ENCODE results near the gene TKTL1. TPM values are rescaled to one million over a fixed set of nuclear protein-coding genes. Genes with fewer than 3 reads are reported as not detected.

Gene TKTL1
- polyA plus RNA-seq, 4 donors: 0.12 to 0.18 TPM; not detected in 2

DNA sequence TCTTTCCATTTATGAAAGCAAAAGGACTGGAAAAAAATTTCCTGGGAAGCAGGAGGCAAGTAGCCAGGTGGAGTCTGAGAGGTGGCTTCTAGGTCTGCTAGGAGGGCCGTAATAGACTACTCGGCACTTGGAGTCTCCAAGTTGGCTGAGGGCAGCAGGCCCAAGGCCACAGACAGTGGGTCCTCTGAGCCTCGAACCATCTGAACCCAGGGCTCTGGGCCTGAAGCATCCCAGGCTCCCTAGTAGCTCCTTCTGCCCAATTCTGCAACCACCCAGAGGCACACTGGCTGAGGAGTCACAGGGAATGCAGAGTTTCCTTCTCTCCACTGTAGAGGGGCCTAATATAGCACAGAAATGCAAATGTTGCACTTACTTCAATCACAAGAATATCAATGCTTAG is 19.8 kb downstream of the TKTL1 start:
- no peaks in the 10 kb centered on the region for H3K27me3 ChIP-seq (ENCODE audit: control insufficient read depth in 3 of 3, insufficient read depth in 3 of 3, low read length in 3 of 3)
- no peaks in the 10 kb centered on the region for H3K4me1 ChIP-seq (ENCODE audit: control insufficient read depth in 3 of 3, insufficient read depth in 2 of 3, low read depth in 1 of 3, low read length in 2 of 3)
- H3K27ac ChIP-seq (ENCODE audit: low read depth in 1 of 3, low read length in 2 of 3): no peak overlapping the region
- DNase-seq (no peak), FAIRE-seq (no peak)
- 84 to 99% methylated on average over 3 of the region's 3 CpGs; no CpG with 5 or more reads in 1 of the 3 donors for WGBS, 3 donors
- no peak overlapping the region for H3K4me3 ChIP-seq (ENCODE audit: low read depth in 1 of 3, low read length in 3 of 3)
- no peaks in the 10 kb centered on the region for H3K36me3 ChIP-seq (ENCODE audit: control insufficient read depth in 3 of 3, insufficient read depth in 2 of 3, low read depth in 1 of 3, low read length in 3 of 3)
- H3K9me3 ChIP-seq (ENCODE audit: control insufficient read depth in 2 of 2, insufficient read depth in 1 of 2, low read depth in 1 of 2, low read length in 1 of 2): no peaks in the 10 kb centered on the region

DNA sequence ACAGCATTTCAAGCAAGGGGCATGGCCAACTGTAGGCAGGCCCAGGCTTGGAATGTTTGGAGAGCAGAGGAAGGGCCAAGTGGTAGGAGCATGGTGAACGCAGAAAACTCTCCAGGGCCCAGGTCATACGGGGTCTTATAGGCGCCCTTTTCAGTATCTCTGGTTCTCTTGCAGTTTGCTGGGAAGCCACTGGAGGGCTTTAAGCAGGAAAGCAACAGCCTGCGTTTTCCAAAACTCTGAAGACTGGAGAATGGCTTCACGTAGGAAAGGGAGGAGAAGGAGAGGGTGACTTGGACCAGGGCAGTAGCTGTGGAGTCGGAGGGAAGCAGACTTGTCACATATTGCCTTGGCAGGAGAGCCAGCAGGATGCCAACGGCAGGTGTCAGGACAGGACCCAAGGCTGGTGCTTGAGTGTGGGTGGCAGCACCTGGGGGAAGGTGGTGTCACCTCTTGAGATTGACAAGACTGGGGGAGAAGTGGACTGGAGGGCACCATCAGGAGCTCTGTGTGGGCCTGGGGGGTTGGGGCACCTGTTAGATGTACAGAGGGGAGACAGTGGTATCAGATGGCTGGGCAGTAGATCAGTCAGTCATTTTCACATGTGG is 21.9 kb downstream of the TKTL1 start:
- no peak for FAIRE-seq
- H3K27ac ChIP-seq (ENCODE audit: low read depth in 1 of 3, low read length in 2 of 3): no peak overlapping the region
- H3K27me3 ChIP-seq (ENCODE audit: control insufficient read depth in 3 of 3, insufficient read depth in 3 of 3, low read length in 3 of 3): no peaks in the 10 kb centered on the region

GRCh38 chrX:154320406-154320805 is 24.8 kb downstream of the TKTL1 start:
- no peaks in the 10 kb centered on the region for H3K36me3 ChIP-seq (ENCODE audit: control insufficient read depth in 3 of 3, insufficient read depth in 2 of 3, low read depth in 1 of 3, low read length in 3 of 3)
- H3K4me3 ChIP-seq (ENCODE audit: low read depth in 1 of 3, low read length in 3 of 3): no peak overlapping the region
- WGBS, 3 donors: 83 to 90% (median 86%) methylated on average over 11 of the region's 11 CpGs
- FAIRE-seq (no peak), DNase-seq (no peak)
- no peak overlapping the region for H3K27ac ChIP-seq (ENCODE audit: low read depth in 1 of 3, low read length in 2 of 3)
- H3K9me3 ChIP-seq (ENCODE audit: control insufficient read depth in 2 of 2, insufficient read depth in 1 of 2, low read depth in 1 of 2, low read length in 1 of 2): no peaks in the 10 kb centered on the region
- H3K4me1 ChIP-seq (ENCODE audit: control insufficient read depth in 3 of 3, insufficient read depth in 2 of 3, low read depth in 1 of 3, low read length in 2 of 3): no peaks in the 10 kb centered on the region
- H3K27me3 ChIP-seq (ENCODE audit: control insufficient read depth in 3 of 3, insufficient read depth in 3 of 3, low read length in 3 of 3): no peaks in the 10 kb centered on the region

More for the DNA sequence above, 21.9 kb downstream of the TKTL1 start:
- Histone ChIP-seq H3K4me3 (ENCODE audit: low read depth in 1 of 3, low read length in 3 of 3) (no peak overlapping the region), H3K4me1 (ENCODE audit: control insufficient read depth in 3 of 3, insufficient read depth in 2 of 3, low read depth in 1 of 3, low read length in 2 of 3) (no peaks in the 10 kb centered on the region), H3K36me3 (ENCODE audit: control insufficient read depth in 3 of 3, insufficient read depth in 2 of 3, low read depth in 1 of 3, low read length in 3 of 3) (no peaks in the 10 kb centered on the region), H3K9me3 (ENCODE audit: control insufficient read depth in 2 of 2, insufficient read depth in 1 of 2, low read depth in 1 of 2, low read length in 1 of 2) (no peaks in the 10 kb centered on the region)
- 14 to 33% (median 22%) methylated on average over 7 of the region's 7 CpGs for WGBS, 3 donors
- DNase-seq: peak in 1 of 2 donors; percentile 20

- no peaks in the 10 kb centered on the region for H3K36me3 ChIP-seq (ENCODE audit: control insufficient read depth in 3 of 3, insufficient read depth in 2 of 3, low read depth in 1 of 3, low read length in 3 of 3)
- no peak for FAIRE-seq
- no peak overlapping the region for H3K27ac ChIP-seq (ENCODE audit: low read depth in 1 of 3, low read length in 2 of 3)
- H3K4me3 ChIP-seq (ENCODE audit: low read depth in 1 of 3, low read length in 3 of 3): no peak overlapping the region
- DNase-seq: no peak
- H3K27me3 ChIP-seq (ENCODE audit: control insufficient read depth in 3 of 3, insufficient read depth in 3 of 3, low read length in 3 of 3): no peaks in the 10 kb centered on the region
- no peaks in the 10 kb centered on the region for H3K9me3 ChIP-seq (ENCODE audit: control insufficient read depth in 2 of 2, insufficient read depth in 1 of 2, low read depth in 1 of 2, low read length in 1 of 2)
- WGBS, 3 donors: 69 to 76% (median 70%) methylated on average over 7 of the region's 7 CpGs
- H3K4me1 ChIP-seq (ENCODE audit: control insufficient read depth in 3 of 3, insufficient read depth in 2 of 3, low read depth in 1 of 3, low read length in 2 of 3): no peaks in the 10 kb centered on the region
These were observed 25.6 kb downstream of the TKTL1 start for GRCh38 chrX:154321152-154321551.

DNA sequence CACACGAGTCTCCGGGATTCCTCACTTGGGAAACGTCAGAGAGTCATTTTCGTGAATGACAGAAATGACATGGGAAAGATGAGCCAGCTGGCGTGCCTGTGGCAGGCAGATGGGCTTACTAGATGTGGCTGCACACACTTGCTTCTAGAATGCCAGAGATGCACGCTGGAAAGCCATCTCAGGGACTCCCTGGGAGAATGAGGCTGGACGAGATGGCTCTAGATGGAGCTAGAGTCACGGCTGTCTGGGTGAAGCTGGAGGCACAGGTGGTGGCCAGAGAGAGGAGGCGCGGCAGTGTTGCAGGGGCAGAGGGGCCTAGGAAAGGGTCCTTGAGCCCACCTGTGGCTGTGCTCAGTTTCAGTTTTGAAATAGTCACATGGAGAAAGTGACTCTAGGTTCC is 26.0 kb downstream of the TKTL1 start:
- Histone ChIP-seq H3K9me3 (ENCODE audit: control insufficient read depth in 2 of 2, insufficient read depth in 1 of 2, low read depth in 1 of 2, low read length in 1 of 2) (no peaks in the 10 kb centered on the region), H3K4me1 (ENCODE audit: control insufficient read depth in 3 of 3, insufficient read depth in 2 of 3, low read depth in 1 of 3, low read length in 2 of 3) (no peaks in the 10 kb centered on the region), H3K27me3 (ENCODE audit: control insufficient read depth in 3 of 3, insufficient read depth in 3 of 3, low read length in 3 of 3) (no peaks in the 10 kb centered on the region), H3K36me3 (ENCODE audit: control insufficient read depth in 3 of 3, insufficient read depth in 2 of 3, low read depth in 1 of 3, low read length in 3 of 3) (no peaks in the 10 kb centered on the region), H3K27ac (ENCODE audit: low read depth in 1 of 3, low read length in 2 of 3) (no peak overlapping the region), H3K4me3 (ENCODE audit: low read depth in 1 of 3, low read length in 3 of 3) (no peak overlapping the region)
- no peak for FAIRE-seq
- peak in 1 of 2 donors; percentile 10 for DNase-seq
- WGBS, 3 donors: 45 to 58% (median 54%) methylated on average over 8 to 10 of the region's 10 CpGs

GRCh38 chrX:154322890-154323289 is 27.3 kb downstream of the TKTL1 start:
- FAIRE-seq (no peak), DNase-seq (no peak)
- Histone ChIP-seq H3K27me3 (ENCODE audit: control insufficient read depth in 3 of 3, insufficient read depth in 3 of 3, low read length in 3 of 3) (no peaks in the 10 kb centered on the region), H3K4me3 (ENCODE audit: low read depth in 1 of 3, low read length in 3 of 3) (no peak overlapping the region), H3K4me1 (ENCODE audit: control insufficient read depth in 3 of 3, insufficient read depth in 2 of 3, low read depth in 1 of 3, low read length in 2 of 3) (no peaks in the 10 kb centered on the region), H3K27ac (ENCODE audit: low read depth in 1 of 3, low read length in 2 of 3) (no peak overlapping the region), H3K9me3 (ENCODE audit: control insufficient read depth in 2 of 2, insufficient read depth in 1 of 2, low read depth in 1 of 2, low read length in 1 of 2) (no peaks in the 10 kb centered on the region), H3K36me3 (ENCODE audit: control insufficient read depth in 3 of 3, insufficient read depth in 2 of 3, low read depth in 1 of 3, low read length in 3 of 3) (no peaks in the 10 kb centered on the region)
- WGBS, 3 donors: 74 to 83% (median 77%) methylated on average over 10 of the region's 10 CpGs

DNA sequence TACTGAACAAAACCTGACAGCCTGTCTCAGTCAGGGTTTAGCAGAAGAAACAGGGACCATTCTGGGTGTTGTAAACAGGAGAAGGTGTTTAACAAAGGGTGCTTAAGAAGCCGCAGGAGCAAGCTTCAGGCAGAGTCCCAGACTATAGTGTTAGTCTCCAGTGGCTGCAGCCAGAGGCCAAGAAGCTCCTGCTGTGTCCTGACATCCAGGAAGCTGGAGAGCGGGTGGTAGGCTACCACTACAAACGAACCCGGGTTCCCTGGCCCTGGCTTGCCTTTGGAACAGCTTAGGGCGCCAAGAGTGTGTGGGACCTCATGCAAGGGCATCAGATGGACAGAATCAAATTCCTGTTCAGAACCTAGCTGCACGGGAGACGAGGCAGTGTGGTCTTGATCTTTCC is 27.9 kb downstream of the TKTL1 start:
- no peak for FAIRE-seq
- Histone ChIP-seq H3K36me3 (ENCODE audit: control insufficient read depth in 3 of 3, insufficient read depth in 2 of 3, low read depth in 1 of 3, low read length in 3 of 3) (no peaks in the 10 kb centered on the region), H3K4me1 (ENCODE audit: control insufficient read depth in 3 of 3, insufficient read depth in 2 of 3, low read depth in 1 of 3, low read length in 2 of 3) (no peaks in the 10 kb centered on the region), H3K27ac (ENCODE audit: low read depth in 1 of 3, low read length in 2 of 3) (no peak overlapping the region), H3K27me3 (ENCODE audit: control insufficient read depth in 3 of 3, insufficient read depth in 3 of 3, low read length in 3 of 3) (no peaks in the 10 kb centered on the region), H3K4me3 (ENCODE audit: low read depth in 1 of 3, low read length in 3 of 3) (no peak overlapping the region), H3K9me3 (ENCODE audit: control insufficient read depth in 2 of 2, insufficient read depth in 1 of 2, low read depth in 1 of 2, low read length in 1 of 2) (no peaks in the 10 kb centered on the region)
- DNase-seq: no peak
- WGBS, 3 donors: 57 to 71% (median 67%) methylated on average over 7 of the region's 7 CpGs

DNA sequence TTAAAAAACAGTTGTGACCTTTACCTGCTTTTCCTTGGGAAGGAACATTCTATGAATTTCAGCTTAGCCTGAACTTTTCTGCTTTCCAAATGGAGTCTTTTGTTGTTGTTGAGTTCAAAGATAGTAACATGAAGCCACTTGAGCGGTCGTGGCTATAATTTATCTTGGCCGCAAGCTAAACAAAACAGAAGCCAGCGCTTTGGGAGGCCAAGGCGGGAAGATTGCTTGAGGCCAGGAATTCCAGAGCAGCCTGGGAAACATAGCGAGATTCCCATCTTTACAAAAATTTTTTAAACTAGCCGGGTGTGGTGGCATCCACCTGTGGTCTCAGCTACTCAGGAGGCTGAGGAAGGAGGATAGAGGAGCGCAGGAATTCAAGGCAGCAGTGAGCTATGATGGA is 29.9 kb downstream of the TKTL1 start:
- no peaks in the 10 kb centered on the region for H3K36me3 ChIP-seq (ENCODE audit: control insufficient read depth in 3 of 3, insufficient read depth in 2 of 3, low read depth in 1 of 3, low read length in 3 of 3)
- WGBS, 3 donors: 60 to 75% (median 67%) methylated on average over 8 of the region's 8 CpGs
- FAIRE-seq (no peak), DNase-seq (no peak)
- no peaks in the 10 kb centered on the region for H3K9me3 ChIP-seq (ENCODE audit: control insufficient read depth in 2 of 2, insufficient read depth in 1 of 2, low read depth in 1 of 2, low read length in 1 of 2)
- H3K27ac ChIP-seq (ENCODE audit: low read depth in 1 of 3, low read length in 2 of 3): no peak overlapping the region
- H3K27me3 ChIP-seq (ENCODE audit: control insufficient read depth in 3 of 3, insufficient read depth in 3 of 3, low read length in 3 of 3): no peaks in the 10 kb centered on the region
- no peak overlapping the region for H3K4me3 ChIP-seq (ENCODE audit: low read depth in 1 of 3, low read length in 3 of 3)
- H3K4me1 ChIP-seq (ENCODE audit: control insufficient read depth in 3 of 3, insufficient read depth in 2 of 3, low read depth in 1 of 3, low read length in 2 of 3): no peaks in the 10 kb centered on the region

All from small intestine (tissue), 7 donors.